Hepatocyte (in vitro differentiated cells): ENCODE data around the gene UPK3B.
"Not testable (repeated sequence)": the region's sequence is repeated elsewhere in the genome, so short reads cannot be mapped to it uniquely, and the experiment has no call there.

Experiments used
- CTCF ChIP-seq: fragments of 200-600 bp; sonication (generic); IDR thresholded peaks from 2 replicates; pipeline ENCODE4 v1.5.1; 2016; ENCODE audit warnings: antibody characterized with exemption, mild to moderate bottlenecking; ENCODE audit not compliant: poor library complexity
- EZH2phosphoT487 ChIP-seq: fragments of 200-600 bp; sonication (generic); IDR thresholded peaks from one replicate; pipeline ENCODE4 v1.6.1; 2018; ENCODE audit warnings: antibody characterized with exemption, mild to moderate bottlenecking, low read depth, moderate library complexity; ENCODE audit not compliant: unreplicated experiment, severe bottlenecking

- not testable (repeated sequence) for TF ChIP-seq CTCF, EZH2phosphoT487
Measured at GRCh38 chr7:76485822-76486610, 24.3 kb upstream of the UPK3B start.
